Panc1 (cell line): Measurements from ENCODE around the gene CDH12. TPM values are rescaled to one million over a fixed set of nuclear protein-coding genes. Genes with fewer than 3 reads are reported as not detected.

Experiments used
- ATAC-seq: fragments of 200-7000 bp; cut with Tn5 transposase; 2 replicates; pipeline ENCODE4 v1.9.1; 2020; ENCODE audit warnings: mild to moderate bottlenecking, moderate library complexity
- BruUV-seq: library from RNA; stranded (reverse); fragments of 400-500 nt; replicated peaks from 2 replicates; lab custom pipeline; 2021; lab: Mats Ljungman, UMichigan
- CTCF ChIA-PET: fragments of 300-600 bp; sonication (Branson Sonifier 250); formaldehyde crosslinking; loops from one replicate; lab custom pipeline; 2022; ENCODE audit warnings: antibody characterized with exemption; lab: Charles Lee
- POLR2A ChIA-PET: fragments of 300-600 bp; sonication (Branson Sonifier 250); formaldehyde crosslinking; loops from one replicate; lab custom pipeline; 2022; ENCODE audit warnings: antibody characterized with exemption; lab: Charles Lee
- DNase-seq: peaks from one replicate; pipeline ENCODE4 v3.0.0-alpha.2; 2010; ENCODE audit warnings: low read depth, low spot score
- H3K27ac ChIP-seq: 2 replicates; pipeline ENCODE4 v1.5.1; 2011; ENCODE audit warnings: mild to moderate bottlenecking, low read length, inconsistent platforms
- H3K27me3 ChIP-seq: fragments of 200-500 bp; sonication (Bioruptor generic); 2 replicates; pipeline ENCODE4 v1.6.0; 2014; ENCODE audit warnings: low read length, inconsistent platforms; ENCODE audit not compliant: control insufficient read depth, insufficient read depth
- H3K36me3 ChIP-seq: fragments of 200-500 bp; sonication (Bioruptor generic); 2 replicates; pipeline ENCODE4 v1.5.1; 2014; ENCODE audit warnings: inconsistent platforms, mild to moderate bottlenecking, low read length, moderate library complexity; ENCODE audit not compliant: control insufficient read depth, insufficient read depth
- H3K4me1 ChIP-seq: 2 replicates; pipeline ENCODE4 v1.5.1; 2011; ENCODE audit warnings: inconsistent platforms, mild to moderate bottlenecking, low read length, moderate library complexity; ENCODE audit not compliant: control insufficient read depth, insufficient read depth
- H3K4me3 ChIP-seq, 2 experiments: 2 replicates each; pipeline ENCODE4 v1.5.1; 2011 to 2012; ENCODE audit warnings: low read depth in 2 of 2, low read length in 2 of 2, mild to moderate bottlenecking in 2 of 2, inconsistent platforms in 1 of 2, moderate library complexity in 1 of 2
- H3K9me3 ChIP-seq: fragments of 200-500 bp; sonication (Bioruptor generic); 2 replicates; pipeline ENCODE4 v1.5.1; 2014; ENCODE audit warnings: low read depth, mild to moderate bottlenecking, inconsistent platforms, low read length, moderate library complexity; ENCODE audit not compliant: control insufficient read depth, insufficient read depth
- CTCF ChIP-seq: fragments of 450-650 bp; IDR thresholded peaks from 2 replicates; pipeline ENCODE4 v1.5.1; 2017; ENCODE audit warnings: mild to moderate bottlenecking
- POLR2AphosphoS5 ChIP-seq: IDR thresholded peaks from 2 replicates; pipeline ENCODE4 v1.6.1; 2012; ENCODE audit warnings: mild to moderate bottlenecking, low read depth, low read length, moderate library complexity
- REST ChIP-seq, 2 experiments: IDR thresholded peaks; 2 replicates each; pipeline ENCODE4 v1.6.1; 2011 to 2012; ENCODE audit warnings: low read depth in 2 of 2, control low read depth in 1 of 2, low read length in 1 of 2, mild to moderate bottlenecking in 1 of 2, moderate library complexity in 1 of 2; ENCODE audit not compliant: insufficient read depth in 1 of 2
- SIN3A ChIP-seq: IDR thresholded peaks from 2 replicates; pipeline ENCODE4 v1.6.1; 2012; ENCODE audit warnings: low read depth, mild to moderate bottlenecking, low read length, moderate library complexity, borderline replicate concordance; ENCODE audit not compliant: insufficient read depth
- TCF7L2 ChIP-seq: IDR thresholded peaks from 2 replicates; pipeline ENCODE4 v1.6.1; 2011; ENCODE audit warnings: mild to moderate bottlenecking, low read depth, low read length, inconsistent platforms
- in situ Hi-C: cut with HindIII; loops from 2 replicates; pipeline ENCODE4 v1.10.0; 2016; ENCODE audit warnings: low sequenced_read_pairs, low pct_unique_long_range_greater_than_20kb
- intact Hi-C: fragments of 100-400 bp; cut with micrococcal nuclease; formaldehyde crosslinking; loops from one replicate; pipeline ENCODE4 v1.10.0; 2022; ENCODE audit not compliant: unreplicated experiment
- total RNA-seq: library from RNA; stranded (reverse); gene quantifications from one replicate; pipeline ENCODE4 v1.2.1, GENCODE V29; 2021; ENCODE audit not compliant: unreplicated experiment

Gene CDH12
- total RNA-seq, 1 experiment from 2014 or later, result not detected

GRCh38 chr5:22665801-22666200 lies 187.3 kb downstream of the CDH12 start:
- TF ChIP-seq SIN3A (no peak), TCF7L2 (no peak), POLR2AphosphoS5 (no peak), REST (IDR thresholded peaks at IDR 0.05; ENCODE audit: insufficient read depth in 1 of 2, low read depth in 2 of 2, low read length in 1 of 2) (no peak), CTCF (no peak)
- DNase-seq, result no peak
- no peaks in the 10 kb centered on the region for H3K9me3 ChIP-seq
- H3K27ac ChIP-seq, result no peak overlapping the region
- H3K4me1 ChIP-seq, result no peaks in the 10 kb centered on the region
- ChIA-PET POLR2A (no interaction called here), CTCF (no interaction called here)
- ATAC-seq, result no peak
- H3K36me3 ChIP-seq, result no peaks in the 10 kb centered on the region
- in situ Hi-C loops (no loop called here), intact Hi-C loops (no loop called here)
- H3K27me3 ChIP-seq, result no peaks in the 10 kb centered on the region
- no peak overlapping the region for H3K4me3 ChIP-seq
- no TSS peak for BruUV-seq

GRCh38 chr5:22663134-22663533 lies 190.0 kb downstream of the CDH12 start:
- ATAC-seq, result no peak
- TF ChIP-seq SIN3A, result no peak
- no peak for TF ChIP-seq POLR2AphosphoS5
- no peak for TF ChIP-seq CTCF
- TF ChIP-seq TCF7L2, result no peak
- TF ChIP-seq REST (IDR thresholded peaks at IDR 0.05; ENCODE audit: insufficient read depth in 1 of 2, low read depth in 2 of 2, low read length in 1 of 2), result no peak
- DNase-seq, result no peak
- POLR2A ChIA-PET, result no interaction called here
- CTCF ChIA-PET, result no interaction called here
- intact Hi-C loops, result no loop called here
- no peaks in the 10 kb centered on the region for H3K36me3 ChIP-seq
- in situ Hi-C loops, result no loop called here
- H3K4me1 ChIP-seq, result no peaks in the 10 kb centered on the region
- H3K9me3 ChIP-seq, result no peaks in the 10 kb centered on the region
- H3K4me3 ChIP-seq, result no peak overlapping the region
- H3K27ac ChIP-seq, result no peak overlapping the region
- BruUV-seq, result no TSS peak
- no peaks in the 10 kb centered on the region for H3K27me3 ChIP-seq
